Mesothelial cell of epicardium (in vitro differentiated cells): ENCODE measurements around the gene SLC25A12. TPM values are rescaled to one million over a fixed set of nuclear protein-coding genes. Genes with fewer than 3 reads are reported as not detected.

Source experiments
- DNase-seq, 2 experiments: peaks; one replicate each; pipeline ENCODE4 v3.0.0; 2021; ENCODE audit warnings: low spot score in 2 of 2; ENCODE audit not compliant: unreplicated experiment in 2 of 2
- H3K27ac Mint-ChIP-seq: 2 replicates; pipeline ENCODE4 v1.8.0; 2021; ENCODE audit warnings: mixed read lengths
- H3K27me3 Mint-ChIP-seq: 2 replicates; pipeline ENCODE4 v1.8.0; 2021; ENCODE audit warnings: low read depth, mixed read lengths
- H3K36me3 Mint-ChIP-seq: 2 replicates; pipeline ENCODE4 v1.8.0; 2021; ENCODE audit warnings: mixed read lengths
- H3K4me1 Mint-ChIP-seq: 2 replicates; pipeline ENCODE4 v1.8.0; 2021; ENCODE audit warnings: mixed read lengths
- H3K4me3 Mint-ChIP-seq: 2 replicates; pipeline ENCODE4 v1.8.0; 2021; ENCODE audit warnings: mild to moderate bottlenecking, moderate library complexity, mixed read lengths
- H3K9me3 Mint-ChIP-seq: 2 replicates; pipeline ENCODE4 v1.8.0; 2021; ENCODE audit warnings: mixed read lengths
- CTCF ChIP-seq: fragments of 200-600 bp; sonication (generic); IDR thresholded peaks from one replicate; pipeline ENCODE4 v1.5.0; 2021; ENCODE audit warnings: antibody characterized with exemption; ENCODE audit not compliant: unreplicated experiment
- total RNA-seq: library from RNA; stranded (reverse); gene quantifications from 3 replicates; pipeline ENCODE4 v1.2.1, GENCODE V29; 2021

The SLC25A12 gene
- total RNA-seq, 1 donor from 2014 or later, result 25.4 TPM

GRCh38 chr2:171793691-171794678 lies 100.1 kb downstream of the SLC25A12 start:
- Mint-ChIP-seq H3K9me3 (no peaks in the 10 kb centered on the region), H3K27me3 (no peaks in the 10 kb centered on the region), H3K27ac (peak overlapping the region; percentile 35), H3K4me1 (peaks cover 30% of the 10 kb centered on the region), H3K4me3 (no peak overlapping the region), H3K36me3 (peaks cover 13% of the 10 kb centered on the region)
- DNase-seq, result no peak
- no peak for TF ChIP-seq CTCF

GRCh38 chr2:171792886-171793580 lies 101.0 kb downstream of the SLC25A12 start:
- Mint-ChIP-seq H3K4me1 (peaks cover 28% of the 10 kb centered on the region), H3K27ac (peak overlapping the region; percentile 32), H3K4me3 (no peak overlapping the region)

GRCh38 chr2:171792157-171792556 lies 101.9 kb downstream of the SLC25A12 start:
- H3K4me1 Mint-ChIP-seq, result peaks cover 28% of the 10 kb centered on the region
- no peaks in the 10 kb centered on the region for H3K27me3 Mint-ChIP-seq
- TF ChIP-seq CTCF, result no peak
- no peak overlapping the region for H3K4me3 Mint-ChIP-seq
- H3K27ac Mint-ChIP-seq, result no peak overlapping the region
- H3K36me3 Mint-ChIP-seq, result peaks cover 19% of the 10 kb centered on the region
- no peaks in the 10 kb centered on the region for H3K9me3 Mint-ChIP-seq
- DNase-seq, result no peak

More at GRCh38 chr2:171792886-171793580, 101.0 kb downstream of the SLC25A12 start:
- H3K9me3 Mint-ChIP-seq, result no peaks in the 10 kb centered on the region
- H3K36me3 Mint-ChIP-seq, result peaks cover 14% of the 10 kb centered on the region
- no peak for TF ChIP-seq CTCF
- DNase-seq, result no peak
- no peaks in the 10 kb centered on the region for H3K27me3 Mint-ChIP-seq

- no peak for DNase-seq
- Mint-ChIP-seq H3K4me3 (no peak overlapping the region), H3K9me3 (no peaks in the 10 kb centered on the region), H3K27ac (no peak overlapping the region), H3K4me1 (peaks cover 28% of the 10 kb centered on the region), H3K27me3 (no peaks in the 10 kb centered on the region), H3K36me3 (peaks cover 23% of the 10 kb centered on the region)
- TF ChIP-seq CTCF, result no peak
These were observed 102.7 kb downstream of the SLC25A12 start for GRCh38 chr2:171791361-171791760.

GRCh38 chr2:171789956-171790355 lies 104.1 kb downstream of the SLC25A12 start:
- Mint-ChIP-seq H3K27me3 (no peaks in the 10 kb centered on the region), H3K36me3 (peaks cover 31% of the 10 kb centered on the region), H3K4me1 (peaks cover 24% of the 10 kb centered on the region), H3K4me3 (no peak overlapping the region), H3K9me3 (no peaks in the 10 kb centered on the region), H3K27ac (no peak overlapping the region)
- no peak for DNase-seq
- TF ChIP-seq CTCF, result no peak
